PFSK-1 (cell line): ENCODE results near the gene TESK2.

Experiments
- POLR2AphosphoS5 ChIP-seq: IDR thresholded peaks from 2 replicates; pipeline ENCODE4 v1.6.1; 2012; ENCODE audit warnings: low read depth, mild to moderate bottlenecking, control low read depth, low read length, moderate library complexity
- SIN3A ChIP-seq: IDR thresholded peaks from 2 replicates; pipeline ENCODE4 v1.6.1; 2012; ENCODE audit warnings: mild to moderate bottlenecking, low read length, moderate library complexity, borderline replicate concordance; ENCODE audit not compliant: insufficient read depth
- TAF1 ChIP-seq: IDR thresholded peaks from 2 replicates; pipeline ENCODE4 v1.6.1; 2012; ENCODE audit warnings: low read length, control low read depth, borderline replicate concordance; ENCODE audit not compliant: insufficient read depth
- TF ChIP-seq, protein P1 (sequence below), 2 experiments: IDR thresholded peaks; 2 replicates each; pipeline versions ENCODE4 v1.6.1 to v1.8.0; 2011 to 2012; ENCODE audit warnings: low read depth in 2 of 2, low read length in 2 of 2, control low read depth in 1 of 2, inconsistent platforms in 1 of 2, mild to moderate bottlenecking in 1 of 2, moderate library complexity in 1 of 2; ENCODE audit not compliant: insufficient read depth in 1 of 2

DNA sequence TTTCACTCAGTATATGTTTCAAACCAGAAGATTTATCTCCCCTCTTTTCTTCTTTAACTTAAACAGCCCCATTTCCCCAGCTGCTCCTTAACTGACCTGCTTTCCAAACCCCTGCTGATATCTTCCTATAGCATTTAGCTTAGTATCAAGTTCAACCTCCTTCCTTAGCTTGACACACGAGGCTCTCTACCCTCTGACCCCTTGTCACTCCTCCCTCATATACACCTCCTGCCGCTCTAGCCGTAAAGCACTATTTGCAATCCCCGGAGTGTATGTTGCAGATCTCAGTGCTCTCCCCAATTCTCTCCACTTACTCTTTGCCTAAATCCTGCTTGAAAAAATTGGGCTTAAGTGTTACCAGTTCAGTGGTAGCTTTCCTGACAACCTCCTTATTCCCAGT lies 45.9 kb upstream of the TESK2 start:
- TF ChIP-seq POLR2AphosphoS5 (no peak), TAF1 (no peak), SIN3A (no peak)
- TF ChIP-seq, protein P1, sequence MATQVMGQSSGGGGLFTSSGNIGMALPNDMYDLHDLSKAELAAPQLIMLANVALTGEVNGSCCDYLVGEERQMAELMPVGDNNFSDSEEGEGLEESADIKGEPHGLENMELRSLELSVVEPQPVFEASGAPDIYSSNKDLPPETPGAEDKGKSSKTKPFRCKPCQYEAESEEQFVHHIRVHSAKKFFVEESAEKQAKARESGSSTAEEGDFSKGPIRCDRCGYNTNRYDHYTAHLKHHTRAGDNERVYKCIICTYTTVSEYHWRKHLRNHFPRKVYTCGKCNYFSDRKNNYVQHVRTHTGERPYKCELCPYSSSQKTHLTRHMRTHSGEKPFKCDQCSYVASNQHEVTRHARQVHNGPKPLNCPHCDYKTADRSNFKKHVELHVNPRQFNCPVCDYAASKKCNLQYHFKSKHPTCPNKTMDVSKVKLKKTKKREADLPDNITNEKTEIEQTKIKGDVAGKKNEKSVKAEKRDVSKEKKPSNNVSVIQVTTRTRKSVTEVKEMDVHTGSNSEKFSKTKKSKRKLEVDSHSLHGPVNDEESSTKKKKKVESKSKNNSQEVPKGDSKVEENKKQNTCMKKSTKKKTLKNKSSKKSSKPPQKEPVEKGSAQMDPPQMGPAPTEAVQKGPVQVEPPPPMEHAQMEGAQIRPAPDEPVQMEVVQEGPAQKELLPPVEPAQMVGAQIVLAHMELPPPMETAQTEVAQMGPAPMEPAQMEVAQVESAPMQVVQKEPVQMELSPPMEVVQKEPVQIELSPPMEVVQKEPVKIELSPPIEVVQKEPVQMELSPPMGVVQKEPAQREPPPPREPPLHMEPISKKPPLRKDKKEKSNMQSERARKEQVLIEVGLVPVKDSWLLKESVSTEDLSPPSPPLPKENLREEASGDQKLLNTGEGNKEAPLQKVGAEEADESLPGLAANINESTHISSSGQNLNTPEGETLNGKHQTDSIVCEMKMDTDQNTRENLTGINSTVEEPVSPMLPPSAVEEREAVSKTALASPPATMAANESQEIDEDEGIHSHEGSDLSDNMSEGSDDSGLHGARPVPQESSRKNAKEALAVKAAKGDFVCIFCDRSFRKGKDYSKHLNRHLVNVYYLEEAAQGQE (IDR thresholded peaks at IDR 0.05; ENCODE audit: insufficient read depth in 1 of 2, low read depth in 2 of 2, low read length in 2 of 2) = no peak
